K562 (cell line): Measurements from ENCODE around the gene SLC22A23.

Experiments
- ZNF507 ChIP-seq: conservative IDR thresholded peaks from 2 replicates; pipeline ENCODE4 v1.6.1; 2017; ENCODE audit warnings: missing genetic modification characterization, missing compliant biosample characterization
- TF ChIP-seq, protein P1 (sequence below): sonication (generic); formaldehyde crosslinking; IDR thresholded peaks from 2 replicates; pipeline ENCODE4 v1.9.0; 2022; ENCODE audit warnings: mild to moderate bottlenecking, missing genetic modification reagents
- TF ChIP-seq, protein P2 (sequence below): sonication (generic); formaldehyde crosslinking; IDR thresholded peaks from 2 replicates; pipeline ENCODE4 v1.8.1; 2023; ENCODE audit warnings: mild to moderate bottlenecking, missing genetic modification reagents
- TF ChIP-seq, protein P3 (sequence below), 2 experiments: IDR thresholded peaks; 2 replicates each; pipeline ENCODE4 v1.6.1; 2011; ENCODE audit warnings: borderline replicate concordance in 1 of 2, control low read depth in 1 of 2, low read depth in 1 of 2, low read length in 1 of 2, mild to moderate bottlenecking in 1 of 2, mixed read lengths in 1 of 2, moderate library complexity in 1 of 2; ENCODE audit not compliant: insufficient read depth in 1 of 2, insufficient read length in 1 of 2, poor library complexity in 1 of 2, severe bottlenecking in 1 of 2; ENCODE audit errors: extremely low read depth in 1 of 2

DNA sequence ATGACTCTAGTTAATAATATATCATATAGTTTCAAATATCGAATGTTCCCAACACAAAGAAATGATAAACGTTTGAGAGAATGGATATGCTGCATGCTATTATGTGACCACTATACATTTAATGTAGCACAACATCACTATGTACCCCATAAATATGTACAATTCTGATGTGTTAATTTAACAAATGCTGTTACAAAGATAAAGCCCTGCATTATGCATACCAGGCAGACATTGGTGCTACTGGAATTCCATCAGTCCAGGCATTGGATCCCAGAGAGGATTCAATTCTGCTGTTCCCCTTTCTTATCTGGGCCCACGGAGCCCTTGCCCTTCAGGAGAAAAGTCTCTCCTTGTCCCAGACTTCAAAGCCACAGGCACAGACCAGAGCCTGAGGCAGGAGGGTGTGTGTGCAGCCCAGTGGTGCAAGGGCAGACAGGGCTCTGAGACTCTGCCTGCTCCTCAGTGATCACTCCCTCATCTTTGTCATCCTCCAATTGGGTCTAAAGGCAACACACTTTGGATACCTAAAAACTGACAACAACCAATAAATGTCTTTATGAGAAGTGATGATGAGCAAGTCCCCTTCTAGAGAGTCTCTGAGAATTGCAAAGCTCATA, 152.9 kb downstream of the SLC22A23 start:
- TF ChIP-seq, protein P1, sequence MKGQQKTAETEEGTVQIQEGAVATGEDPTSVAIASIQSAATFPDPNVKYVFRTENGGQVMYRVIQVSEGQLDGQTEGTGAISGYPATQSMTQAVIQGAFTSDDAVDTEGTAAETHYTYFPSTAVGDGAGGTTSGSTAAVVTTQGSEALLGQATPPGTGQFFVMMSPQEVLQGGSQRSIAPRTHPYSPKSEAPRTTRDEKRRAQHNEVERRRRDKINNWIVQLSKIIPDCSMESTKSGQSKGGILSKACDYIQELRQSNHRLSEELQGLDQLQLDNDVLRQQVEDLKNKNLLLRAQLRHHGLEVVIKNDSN (CRISPR knock-in tag): no peak
- TF ChIP-seq, protein P2, sequence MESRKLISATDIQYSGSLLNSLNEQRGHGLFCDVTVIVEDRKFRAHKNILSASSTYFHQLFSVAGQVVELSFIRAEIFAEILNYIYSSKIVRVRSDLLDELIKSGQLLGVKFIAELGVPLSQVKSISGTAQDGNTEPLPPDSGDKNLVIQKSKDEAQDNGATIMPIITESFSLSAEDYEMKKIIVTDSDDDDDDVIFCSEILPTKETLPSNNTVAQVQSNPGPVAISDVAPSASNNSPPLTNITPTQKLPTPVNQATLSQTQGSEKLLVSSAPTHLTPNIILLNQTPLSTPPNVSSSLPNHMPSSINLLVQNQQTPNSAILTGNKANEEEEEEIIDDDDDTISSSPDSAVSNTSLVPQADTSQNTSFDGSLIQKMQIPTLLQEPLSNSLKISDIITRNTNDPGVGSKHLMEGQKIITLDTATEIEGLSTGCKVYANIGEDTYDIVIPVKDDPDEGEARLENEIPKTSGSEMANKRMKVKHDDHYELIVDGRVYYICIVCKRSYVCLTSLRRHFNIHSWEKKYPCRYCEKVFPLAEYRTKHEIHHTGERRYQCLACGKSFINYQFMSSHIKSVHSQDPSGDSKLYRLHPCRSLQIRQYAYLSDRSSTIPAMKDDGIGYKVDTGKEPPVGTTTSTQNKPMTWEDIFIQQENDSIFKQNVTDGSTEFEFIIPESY: no peak
- TF ChIP-seq ZNF507 (tag): no peak
- TF ChIP-seq, protein P3, sequence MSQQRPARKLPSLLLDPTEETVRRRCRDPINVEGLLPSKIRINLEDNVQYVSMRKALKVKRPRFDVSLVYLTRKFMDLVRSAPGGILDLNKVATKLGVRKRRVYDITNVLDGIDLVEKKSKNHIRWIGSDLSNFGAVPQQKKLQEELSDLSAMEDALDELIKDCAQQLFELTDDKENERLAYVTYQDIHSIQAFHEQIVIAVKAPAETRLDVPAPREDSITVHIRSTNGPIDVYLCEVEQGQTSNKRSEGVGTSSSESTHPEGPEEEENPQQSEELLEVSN (IDR thresholded peaks at IDR 0.05; ENCODE audit: borderline replicate concordance in 1 of 2, extremely low read depth in 1 of 2, insufficient read depth in 1 of 2, insufficient read length in 1 of 2, low read depth in 1 of 2, low read length in 1 of 2, poor library complexity in 1 of 2, severe bottlenecking in 1 of 2): no peak
